Esophagus squamous epithelium (tissue), 4 donors: ENCODE data around the gene IFNK.

ENCODE experiments used
- CTCF ChIP-seq, 6 experiments: fragments of 450-650 bp in 4 of 6; fragments of 200-600 bp in 2 of 6; sonication (generic) in 2 of 6; IDR thresholded peaks; one replicate each; pipeline ENCODE4 v1.5.1; 2016 to 2019; ENCODE audit warnings: antibody characterized with exemption in 6 of 6, mild to moderate bottlenecking in 4 of 6, moderate library complexity in 4 of 6
- POLR2A ChIP-seq, 4 donors: fragments of 450-650 bp; IDR thresholded peaks; one replicate each; pipeline ENCODE4 v1.6.1; 2017; ENCODE audit warnings: antibody characterized with exemption in 4 of 4, mild to moderate bottlenecking in 4 of 4, moderate library complexity in 3 of 4

- TF ChIP-seq CTCF (IDR thresholded peaks at IDR 0.05) (no peak), POLR2A (IDR thresholded peaks at IDR 0.05) (no peak)
Observed at GRCh38 chr9:27511771-27512170, 12.3 kb upstream of the IFNK start.
